ENCODE results near the gene NUP153.

NUP153 gene

DNA sequence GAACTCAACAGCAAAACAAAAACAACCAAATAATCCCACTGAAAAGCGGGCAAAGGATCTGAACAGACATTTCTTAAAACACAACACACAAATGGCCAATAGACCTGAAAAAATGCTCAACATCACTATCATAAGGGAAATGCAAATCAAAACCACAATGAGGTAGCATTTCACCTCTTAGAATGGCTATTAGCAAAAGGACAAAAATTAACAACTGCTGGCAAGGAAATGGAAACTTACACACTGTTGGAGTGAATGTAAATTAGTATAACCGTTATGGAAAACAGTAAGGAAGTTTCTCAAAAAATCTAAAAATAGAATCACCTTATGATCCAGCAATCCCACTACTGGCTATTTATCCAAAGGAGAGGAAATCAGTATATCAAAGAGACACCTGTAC is 85.7 kb downstream of the NUP153 start:
- DNase-seq (ENCODE audit: insufficient read length) (no peak), FAIRE-seq (no peak)
- TF ChIP-seq POLR2AphosphoS5 (IDR thresholded peaks at IDR 0.05; ENCODE audit: low read depth, low read length) (no peak), TAF1 (IDR thresholded peaks at IDR 0.05; ENCODE audit: borderline replicate concordance, low read depth, low read length) (no peak), POLR2A (IDR thresholded peaks at IDR 0.05; ENCODE audit: low read depth, low read length) (no peak)

DNA sequence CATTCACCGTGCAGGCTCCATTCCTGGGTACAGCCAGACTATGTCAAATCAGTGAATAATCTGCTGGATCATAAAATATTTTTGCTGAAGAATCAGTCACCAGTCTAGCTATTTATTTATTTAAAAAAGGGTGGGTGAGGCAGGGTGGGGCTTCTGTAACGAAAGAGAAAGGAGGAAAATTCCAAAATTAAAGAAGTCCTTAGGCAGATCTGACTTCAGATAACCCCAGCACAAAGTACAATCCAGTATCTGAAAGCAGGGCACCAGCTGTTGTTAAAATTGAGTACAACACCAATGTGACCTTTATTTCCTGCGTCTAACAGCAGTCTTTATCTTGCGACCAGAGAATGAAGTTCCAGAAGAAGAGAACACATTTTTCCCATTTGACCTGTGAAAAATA is 90.9 kb downstream of the NUP153 start:
- TF ChIP-seq TAF1 (IDR thresholded peaks at IDR 0.05; ENCODE audit: borderline replicate concordance, low read depth, low read length) (no peak), POLR2A (IDR thresholded peaks at IDR 0.05; ENCODE audit: low read depth, low read length) (no peak), POLR2AphosphoS5 (IDR thresholded peaks at IDR 0.05; ENCODE audit: low read depth, low read length) (no peak)
- DNase-seq (ENCODE audit: insufficient read length), result no peak
- no peak for FAIRE-seq

DNA sequence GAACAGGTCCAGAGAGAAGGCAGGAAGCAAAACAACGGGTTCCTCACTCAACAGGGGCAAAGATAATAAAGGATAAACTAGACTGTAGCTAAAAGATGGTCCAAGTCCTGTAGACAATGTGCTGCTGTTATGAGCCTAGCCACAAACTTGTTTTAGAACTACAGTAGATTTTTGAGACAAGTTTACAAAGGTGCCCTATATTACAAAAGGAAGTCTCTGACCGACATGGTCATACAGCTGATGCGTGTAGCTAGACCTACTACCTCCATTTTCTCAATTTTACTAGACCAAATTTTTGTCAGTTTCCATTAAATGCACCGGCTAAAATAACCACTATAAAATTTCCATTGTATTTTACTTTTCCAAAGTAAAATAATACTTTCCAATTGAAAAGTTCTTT is 94.7 kb downstream of the NUP153 start:
- no peak for TF ChIP-seq POLR2A (IDR thresholded peaks at IDR 0.05; ENCODE audit: low read depth, low read length)
- no peak for TF ChIP-seq TAF1 (IDR thresholded peaks at IDR 0.05; ENCODE audit: borderline replicate concordance, low read depth, low read length)
- TF ChIP-seq POLR2AphosphoS5 (IDR thresholded peaks at IDR 0.05; ENCODE audit: low read depth, low read length), result no peak
- DNase-seq (ENCODE audit: insufficient read length) (no peak), FAIRE-seq (no peak)

DNA sequence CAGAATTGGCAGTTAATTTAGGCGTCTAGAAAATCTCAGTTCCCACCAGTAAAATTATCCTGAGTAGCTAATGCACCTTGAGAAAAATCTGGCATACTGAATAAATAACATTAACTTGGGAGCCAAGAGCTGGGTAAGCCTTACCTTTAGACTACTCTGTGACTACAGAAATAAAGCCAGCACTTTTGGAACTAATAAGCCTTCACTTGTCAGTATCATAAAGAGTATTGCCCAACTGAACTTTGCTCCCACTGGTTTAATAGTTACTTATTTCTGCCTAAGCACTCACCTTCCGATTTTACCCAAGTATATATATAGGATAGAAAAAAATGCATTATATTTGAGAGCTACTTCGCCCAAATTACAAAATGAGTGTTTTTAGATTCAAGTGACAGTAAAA is 95.9 kb downstream of the NUP153 start:
- DNase-seq (ENCODE audit: insufficient read length) (no peak), FAIRE-seq (no peak)
- no peak for TF ChIP-seq POLR2A (IDR thresholded peaks at IDR 0.05; ENCODE audit: low read depth, low read length)
- TF ChIP-seq POLR2AphosphoS5 (IDR thresholded peaks at IDR 0.05; ENCODE audit: low read depth, low read length), result no peak
- no peak for TF ChIP-seq TAF1 (IDR thresholded peaks at IDR 0.05; ENCODE audit: borderline replicate concordance, low read depth, low read length)

DNA sequence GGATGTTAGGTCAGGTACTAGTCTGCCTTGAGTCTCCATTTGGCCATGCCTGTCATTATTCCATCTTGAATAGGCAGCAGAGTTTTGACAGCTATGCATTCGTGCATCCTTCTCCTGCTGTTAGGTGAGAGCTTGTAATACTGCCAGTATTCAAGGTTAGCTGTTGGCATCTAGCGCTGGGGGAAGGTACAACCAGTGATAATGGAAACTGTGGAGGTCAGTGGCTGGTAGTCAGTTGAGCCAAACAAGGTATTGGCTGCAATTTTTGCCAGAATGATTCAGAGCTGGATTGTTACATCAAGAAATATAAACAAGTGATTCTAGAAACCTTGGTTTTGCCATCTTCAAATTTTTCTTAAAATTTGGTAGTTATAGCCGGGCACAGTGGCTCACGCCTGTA is 100.1 kb downstream of the NUP153 start:
- DNase-seq (ENCODE audit: insufficient read length) (no peak), FAIRE-seq (no peak)
- no peak for TF ChIP-seq POLR2AphosphoS5 (IDR thresholded peaks at IDR 0.05; ENCODE audit: low read depth, low read length)
- TF ChIP-seq TAF1 (IDR thresholded peaks at IDR 0.05; ENCODE audit: borderline replicate concordance, low read depth, low read length), result no peak
- TF ChIP-seq POLR2A (IDR thresholded peaks at IDR 0.05; ENCODE audit: low read depth, low read length), result no peak

DNA sequence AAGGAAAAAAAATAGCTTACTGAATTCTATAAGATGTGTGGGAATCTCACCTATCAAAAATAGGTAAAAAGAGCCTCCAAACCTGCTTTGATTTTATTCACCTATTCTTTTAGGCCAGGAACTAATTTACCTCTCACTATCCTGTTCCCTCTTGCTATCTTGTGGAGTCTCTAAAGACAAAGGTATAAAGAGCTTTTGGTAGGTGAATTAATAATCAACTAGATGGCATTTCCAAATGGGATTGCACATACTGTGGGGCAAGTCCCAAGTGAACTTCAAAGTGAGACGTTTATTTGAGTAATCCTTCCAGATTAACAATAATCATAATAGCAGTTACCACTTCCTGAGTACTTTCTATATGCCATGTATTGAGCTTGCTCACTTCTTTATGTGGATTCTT is 103.8 kb downstream of the NUP153 start:
- no peak for TF ChIP-seq POLR2A (IDR thresholded peaks at IDR 0.05; ENCODE audit: low read depth, low read length)
- TF ChIP-seq POLR2AphosphoS5 (IDR thresholded peaks at IDR 0.05; ENCODE audit: low read depth, low read length), result no peak
- no peak for TF ChIP-seq TAF1 (IDR thresholded peaks at IDR 0.05; ENCODE audit: borderline replicate concordance, low read depth, low read length)
- no peak for DNase-seq (ENCODE audit: insufficient read length)
- FAIRE-seq, result no peak

DNA sequence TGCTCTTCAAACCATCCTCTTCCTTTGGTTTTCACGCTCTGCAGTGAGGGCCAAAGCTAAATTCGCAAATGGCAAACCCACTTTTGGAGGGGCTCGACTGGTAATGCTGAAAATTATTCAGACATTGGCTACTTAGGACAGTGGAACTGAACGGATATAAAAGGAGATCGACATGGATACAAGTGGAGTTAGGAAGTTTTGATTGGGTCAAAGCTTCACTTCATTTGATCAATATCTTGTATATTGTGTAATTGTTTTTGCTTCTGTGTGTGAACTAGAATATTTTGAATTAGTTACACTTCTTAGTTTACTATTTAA is 105.4 kb downstream of the NUP153 start:
- TF ChIP-seq POLR2A (IDR thresholded peaks at IDR 0.05; ENCODE audit: low read depth, low read length), result no peak
- TF ChIP-seq TAF1 (IDR thresholded peaks at IDR 0.05; ENCODE audit: borderline replicate concordance, low read depth, low read length), result no peak
- no peak for TF ChIP-seq POLR2AphosphoS5 (IDR thresholded peaks at IDR 0.05; ENCODE audit: low read depth, low read length)
- DNase-seq (ENCODE audit: insufficient read length) (no peak), FAIRE-seq (no peak)

DNA sequence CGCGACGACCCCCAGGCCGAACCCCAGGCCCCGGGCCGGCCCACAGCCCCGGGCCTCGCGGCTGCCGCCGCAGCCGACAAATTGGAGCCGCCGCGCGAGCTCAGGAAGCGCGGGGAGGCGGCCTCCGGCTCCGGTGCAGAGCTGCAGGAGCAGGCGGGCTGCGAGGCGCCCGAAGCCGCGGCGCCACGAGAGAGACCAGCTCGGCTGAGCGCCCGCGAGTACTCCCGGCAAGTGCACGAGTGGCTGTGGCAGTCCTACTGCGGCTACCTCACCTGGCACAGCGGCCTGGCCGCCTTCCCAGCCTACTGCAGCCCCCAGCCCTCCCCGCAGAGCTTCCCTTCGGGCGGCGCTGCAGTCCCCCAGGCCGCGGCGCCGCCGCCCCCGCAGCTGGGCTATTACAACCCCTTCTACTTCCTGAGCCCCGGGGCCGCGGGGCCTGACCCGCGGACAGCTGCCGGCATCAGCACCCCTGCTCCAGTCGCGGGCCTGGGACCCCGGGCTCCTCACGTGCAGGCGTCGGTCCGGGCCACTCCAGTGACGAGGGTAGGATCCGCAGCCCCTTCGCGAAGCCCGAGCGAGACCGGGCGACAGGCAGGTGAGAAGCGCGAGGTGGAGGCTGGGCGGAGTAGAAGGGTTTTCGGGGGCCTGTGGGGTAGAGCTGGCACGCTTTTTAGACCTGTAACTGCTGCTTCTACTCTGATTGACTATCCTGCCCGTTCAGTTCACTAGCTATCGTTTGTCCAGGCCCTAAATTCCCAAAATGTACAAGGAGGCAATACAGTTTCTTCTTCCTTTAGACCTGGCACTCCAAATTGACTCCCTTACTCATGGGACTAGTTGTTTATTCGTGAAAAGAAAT is 106.0 kb downstream of the NUP153 start:
- DNase-seq (ENCODE audit: insufficient read length) (peak; percentile 27), FAIRE-seq (no peak)
- TF ChIP-seq POLR2A (IDR thresholded peaks at IDR 0.05; ENCODE audit: low read depth, low read length), result peak; percentile 24; the same call in 1 of the 2 replicates
- no peak for TF ChIP-seq TAF1 (IDR thresholded peaks at IDR 0.05; ENCODE audit: borderline replicate concordance, low read depth, low read length)

DNA sequence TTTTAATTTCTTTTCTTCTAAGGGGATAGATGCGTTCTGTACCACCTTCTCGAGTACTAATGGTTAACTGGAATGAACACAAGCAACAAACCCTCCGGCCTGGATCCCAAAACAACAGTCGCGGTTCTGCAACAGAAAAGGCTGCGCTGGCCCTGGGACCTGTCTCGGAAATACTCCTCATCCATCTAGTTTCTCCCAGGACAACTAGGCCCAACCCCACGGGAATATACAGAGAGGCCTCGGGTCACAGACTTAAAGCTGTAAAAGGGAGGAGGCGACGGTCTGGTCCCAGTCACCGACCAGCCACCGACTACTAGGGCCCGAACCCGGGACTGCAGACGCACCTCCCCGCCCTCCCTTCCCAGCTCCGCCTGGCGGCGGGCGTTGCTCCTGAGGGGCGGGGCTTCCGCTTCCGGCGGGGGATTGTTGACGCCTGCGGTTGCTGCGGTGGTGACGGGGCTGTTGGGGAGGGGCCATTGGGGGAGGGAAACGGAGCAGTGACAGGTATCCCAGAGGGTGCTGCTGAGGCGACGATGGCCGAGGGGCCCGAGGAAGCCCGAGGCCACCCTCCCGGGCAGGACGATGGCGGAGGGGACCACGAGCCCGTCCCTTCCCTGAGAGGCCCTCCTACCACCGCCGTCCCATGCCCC is 106.7 kb downstream of the NUP153 start, which contains the start of gene FAM8A1:
Gene FAM8A1, plus strand, starts transcription at position 426 of the 650 bp plus-strand sequence. Its CDS starts 108 bp downstream, at position 534.
- TF ChIP-seq POLR2AphosphoS5 (IDR thresholded peaks at IDR 0.05; ENCODE audit: low read depth, low read length), result no peak
- no peak for TF ChIP-seq TAF1 (IDR thresholded peaks at IDR 0.05; ENCODE audit: borderline replicate concordance, low read depth, low read length)
- no peak; the same call in 1 of the 2 replicates for TF ChIP-seq POLR2A (IDR thresholded peaks at IDR 0.05; ENCODE audit: low read depth, low read length)
- peak; percentile 98 for FAIRE-seq
- DNase-seq (ENCODE audit: insufficient read length), result peak; percentile 82

DNA sequence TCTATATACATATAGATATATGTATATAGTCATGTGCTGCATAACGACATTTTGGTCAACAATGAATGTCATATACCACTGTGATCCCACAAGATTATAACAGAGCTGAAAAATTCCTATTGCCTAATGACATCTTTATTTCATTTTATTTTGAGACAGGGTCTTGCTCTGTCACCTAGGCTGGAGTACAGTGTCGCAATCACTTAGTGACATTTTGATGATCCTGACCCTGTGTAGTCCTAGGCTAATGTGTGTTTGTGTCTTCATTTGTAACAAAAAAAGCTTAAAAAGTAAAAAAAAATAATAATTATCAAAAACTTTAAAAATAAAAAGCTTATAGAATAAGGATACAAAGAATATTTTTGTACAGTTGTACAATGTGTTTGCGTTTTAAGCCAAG is 110.6 kb downstream of the NUP153 start:
- TF ChIP-seq POLR2A (IDR thresholded peaks at IDR 0.05; ENCODE audit: low read depth, low read length) (no peak), POLR2AphosphoS5 (IDR thresholded peaks at IDR 0.05; ENCODE audit: low read depth, low read length) (no peak), TAF1 (IDR thresholded peaks at IDR 0.05; ENCODE audit: borderline replicate concordance, low read depth, low read length) (no peak)
- DNase-seq (ENCODE audit: insufficient read length) (no peak), FAIRE-seq (no peak)

DNA sequence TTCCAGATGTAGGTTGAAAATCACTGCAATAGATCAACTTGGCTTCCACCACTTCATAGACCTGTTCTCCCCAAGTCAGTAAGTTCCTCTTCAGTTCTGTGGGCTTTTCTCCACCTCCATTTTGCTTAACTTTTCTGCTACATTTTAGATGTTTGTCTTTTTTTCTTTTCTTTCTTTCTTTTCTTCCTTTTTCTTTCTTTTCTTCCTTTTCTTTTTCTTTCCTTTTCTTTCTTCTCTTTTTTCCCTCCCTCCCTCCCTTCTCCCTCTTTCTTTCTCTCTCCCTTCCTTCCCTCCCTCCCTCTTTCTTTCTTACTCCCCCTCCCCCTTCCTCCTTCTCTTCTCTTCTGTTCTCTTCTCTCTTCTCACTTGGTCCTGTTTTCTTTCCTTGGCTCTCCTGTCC is 113.5 kb downstream of the NUP153 start:
- DNase-seq (ENCODE audit: insufficient read length), result no peak
- FAIRE-seq, result no peak
- no peak for TF ChIP-seq POLR2A (IDR thresholded peaks at IDR 0.05; ENCODE audit: low read depth, low read length)
- TF ChIP-seq POLR2AphosphoS5 (IDR thresholded peaks at IDR 0.05; ENCODE audit: low read depth, low read length), result no peak
- TF ChIP-seq TAF1 (IDR thresholded peaks at IDR 0.05; ENCODE audit: borderline replicate concordance, low read depth, low read length), result no peak

DNA sequence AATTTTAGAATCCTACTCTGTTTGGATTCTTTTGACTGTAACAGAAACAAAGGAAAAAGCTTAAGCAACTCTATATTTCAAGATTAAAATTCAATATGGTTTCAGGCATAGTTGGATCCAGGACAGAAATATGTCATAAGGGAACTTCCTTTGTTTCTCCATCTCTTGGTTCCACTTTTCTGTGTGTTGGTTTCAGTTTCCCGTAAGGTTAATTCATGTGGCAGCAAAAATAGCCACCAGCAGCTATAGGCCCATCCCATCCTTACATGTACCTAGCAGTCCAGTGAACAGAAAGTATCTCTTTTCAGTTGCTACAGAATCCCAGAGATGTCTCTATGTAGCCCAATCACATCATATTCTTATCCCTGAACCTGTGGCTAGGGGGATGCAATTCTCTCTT is 115.4 kb downstream of the NUP153 start:
- FAIRE-seq (no peak), DNase-seq (ENCODE audit: insufficient read length) (no peak)
- TF ChIP-seq TAF1 (IDR thresholded peaks at IDR 0.05; ENCODE audit: borderline replicate concordance, low read depth, low read length) (no peak), POLR2AphosphoS5 (IDR thresholded peaks at IDR 0.05; ENCODE audit: low read depth, low read length) (no peak), POLR2A (IDR thresholded peaks at IDR 0.05; ENCODE audit: low read depth, low read length) (no peak)

Data from GM12892 (cell line).